HL-60/S4 treated with retinoic acid at 250 ng/mL for 4 days and 3 days (cell line): ENCODE results near the gene PCDHGB6.
"Not testable (repeated sequence)": the region's sequence is repeated elsewhere in the genome, so short reads cannot be mapped to it uniquely, and the experiment has no call there.

Experiments used
- in situ Hi-C: fragments of 300-500 bp; cut with MboI; formaldehyde crosslinking; loops from 2 replicates; pipeline ENCODE4 v1.7.0; 2022; ENCODE audit warnings: low sequenced_read_pairs

The PCDHGB6 gene

GRCh38 chr5:141388661-141389060 is 19.2 kb upstream of the PCDHGB6 start:
- in situ Hi-C loops = no loop called here

GRCh38 chr5:141389153-141390042 is 18.4 kb upstream of the PCDHGB6 start:
- in situ Hi-C loops = no loop called here

GRCh38 chr5:141392429-141393198 is 15.2 kb upstream of the PCDHGB6 start, which contains the start of gene PCDHGA8:
Gene PCDHGA8 (plus strand): TSS chr5:141392633. CDS start chr5:141392814, 181 bp downstream.
- in situ Hi-C loops = no loop called here

GRCh38 chr5:141393267-141393666 is 14.6 kb upstream of the PCDHGB6 start:
- in situ Hi-C loops = no loop called here

GRCh38 chr5:141394401-141395187 is 13.2 kb upstream of the PCDHGB6 start:
- in situ Hi-C loops = not testable (repeated sequence)

GRCh38 chr5:141397756-141398551 is 9.9 kb upstream of the PCDHGB6 start, which contains the start of gene PCDHGB5:
Gene PCDHGB5 (plus strand): TSS chr5:141397947. CDS start chr5:141398128, 181 bp downstream.
- in situ Hi-C loops = not testable (repeated sequence)

- in situ Hi-C loops = no loop called here
These were observed 9.2 kb upstream of the PCDHGB6 start for GRCh38 chr5:141398608-141399007.

- in situ Hi-C loops = no loop called here
These were observed 8.1 kb upstream of the PCDHGB6 start for GRCh38 chr5:141399555-141400258.

GRCh38 chr5:141402553-141403243 is 5.1 kb upstream of the PCDHGB6 start, which contains the start of gene PCDHGA9:
Gene PCDHGA9 (plus strand): TSS chr5:141402778. CDS start chr5:141402953, 175 bp downstream.
- in situ Hi-C loops = no loop called here

GRCh38 chr5:141403387-141403786 is 4.4 kb upstream of the PCDHGB6 start:
- in situ Hi-C loops = no loop called here

GRCh38 chr5:141409598-141410306 is 1.9 kb downstream of the PCDHGB6 start:
- in situ Hi-C loops = no loop called here

- in situ Hi-C loops = no loop called here
These were observed 3.8 kb downstream of the PCDHGB6 start for GRCh38 chr5:141411575-141411974.

- in situ Hi-C loops = no loop called here
These were observed 5.2 kb downstream of the PCDHGB6 start, which contains the start of gene PCDHGA10 for GRCh38 chr5:141412854-141413539. Gene PCDHGA10 (plus strand): TSS chr5:141412987. CDS start chr5:141413176, 189 bp downstream.

GRCh38 chr5:141413540-141414069 is 5.8 kb downstream of the PCDHGB6 start:
- in situ Hi-C loops = no loop called here

- in situ Hi-C loops = not testable (repeated sequence)
These were observed 6.9 kb downstream of the PCDHGB6 start for GRCh38 chr5:141414548-141415274.

GRCh38 chr5:141415275-141415618 is 7.4 kb downstream of the PCDHGB6 start:
- in situ Hi-C loops = not testable (repeated sequence)
